ENCODE measurements around the gene CACHD1.
"Not testable (repeated sequence)": the region's sequence is repeated elsewhere in the genome, so short reads cannot be mapped to it uniquely, and the experiment has no call there.

The CACHD1 gene

DNA sequence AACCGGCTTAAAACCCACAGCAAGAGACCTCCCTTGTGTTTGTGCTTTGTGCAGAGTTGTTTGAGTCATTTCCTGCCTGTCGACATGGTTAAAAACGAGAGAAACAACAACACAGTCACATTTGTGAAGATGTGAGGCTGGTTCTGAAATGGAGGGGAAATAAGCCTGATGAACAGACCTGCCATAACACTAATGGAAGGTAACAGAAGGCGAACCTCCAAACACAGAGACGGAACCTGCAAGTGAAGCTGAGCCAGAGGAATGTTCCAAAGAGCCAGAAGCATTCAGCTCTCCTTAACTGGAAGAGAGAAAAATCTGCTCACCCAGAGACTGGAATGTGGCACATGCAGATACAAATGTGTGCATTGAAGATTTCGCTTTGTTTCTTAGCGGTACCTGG is 221.7 kb downstream of the CACHD1 start:
- no peak for DNase-seq (ENCODE audit: low read depth in 3 of 3, low spot score in 1 of 3)

DNA sequence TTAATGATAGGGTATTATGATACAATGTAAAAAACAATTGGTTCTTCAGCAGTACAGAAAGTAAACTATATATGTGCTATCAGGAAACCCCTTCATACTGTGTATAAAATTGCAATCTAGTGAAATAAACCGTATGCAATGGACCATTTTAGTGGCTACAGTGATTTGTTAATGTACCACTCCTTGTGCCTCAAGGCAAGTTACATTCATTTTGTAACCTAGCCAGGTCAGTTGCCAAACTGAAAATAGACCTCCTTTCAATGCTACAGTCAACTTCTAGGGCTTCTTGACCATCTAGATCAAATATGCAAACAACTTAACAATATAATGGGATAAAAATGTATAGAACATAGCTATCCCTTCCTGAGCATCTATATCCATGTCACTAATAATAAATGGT is 223.0 kb downstream of the CACHD1 start:
- no peak for DNase-seq (ENCODE audit: low read depth in 3 of 3, low spot score in 1 of 3)

DNA sequence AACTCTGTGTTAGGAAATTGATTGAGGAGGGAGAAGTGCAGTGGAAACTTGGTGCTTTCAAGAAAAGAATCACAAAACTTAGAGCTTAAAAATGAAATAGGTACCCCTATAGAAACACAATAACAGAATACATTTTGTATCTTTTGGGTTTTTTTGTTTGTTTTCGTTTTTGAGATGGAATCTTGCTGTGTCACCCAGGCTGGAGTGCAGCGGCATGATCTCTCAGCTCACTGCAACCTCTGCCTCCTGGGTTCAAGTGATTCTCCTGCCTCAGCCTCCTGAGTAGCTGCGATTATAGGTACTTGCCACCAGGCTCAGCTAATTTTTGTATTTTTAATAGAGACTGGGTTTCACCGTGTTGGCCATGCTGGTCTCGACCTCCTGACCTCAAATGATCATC is 223.5 kb downstream of the CACHD1 start:
- no peak for DNase-seq (ENCODE audit: low read depth in 3 of 3, low spot score in 1 of 3)

DNA sequence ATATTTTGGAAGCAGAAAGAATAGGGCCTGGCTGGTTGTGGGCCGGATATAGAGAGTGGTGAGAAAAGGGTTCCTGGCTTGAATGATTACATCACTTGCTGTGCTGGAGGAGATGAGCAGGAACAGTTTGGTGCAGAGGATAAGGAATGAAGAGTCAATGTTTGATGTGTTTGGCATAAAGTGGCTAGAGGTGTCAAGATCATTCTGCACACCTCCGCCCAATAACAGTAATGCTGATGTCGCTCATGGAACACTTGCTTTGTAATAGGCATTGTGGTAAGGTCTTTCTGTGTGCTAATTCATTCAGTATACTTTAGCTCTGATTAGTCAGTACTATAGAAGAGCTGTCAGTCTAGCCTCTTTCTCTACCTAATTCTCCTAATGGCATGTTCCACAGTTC is 226.9 kb downstream of the CACHD1 start:
- no peak for DNase-seq (ENCODE audit: low read depth in 3 of 3, low spot score in 1 of 3)

DNA sequence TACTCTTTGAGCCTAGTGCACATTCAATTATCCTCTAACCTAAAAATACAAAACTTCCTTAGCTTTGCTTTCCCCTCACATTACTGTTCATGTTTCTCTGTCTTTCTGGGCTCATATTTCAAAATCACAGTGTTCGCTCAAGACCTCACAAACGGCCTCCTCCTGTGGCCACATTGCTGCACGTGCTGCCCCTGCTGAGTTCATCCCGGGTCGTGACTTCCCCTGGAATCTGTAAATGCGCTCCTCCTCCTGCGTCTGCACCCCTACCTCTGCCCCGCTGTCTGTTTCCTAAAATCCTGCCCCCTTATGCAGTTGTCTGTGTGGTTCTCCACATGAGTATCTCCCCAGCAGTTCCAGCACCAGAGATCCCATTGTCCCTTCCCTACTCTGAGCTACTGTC is 229.4 kb downstream of the CACHD1 start:
- DNase-seq (ENCODE audit: low read depth in 3 of 3, low spot score in 1 of 3): no peak

DNA sequence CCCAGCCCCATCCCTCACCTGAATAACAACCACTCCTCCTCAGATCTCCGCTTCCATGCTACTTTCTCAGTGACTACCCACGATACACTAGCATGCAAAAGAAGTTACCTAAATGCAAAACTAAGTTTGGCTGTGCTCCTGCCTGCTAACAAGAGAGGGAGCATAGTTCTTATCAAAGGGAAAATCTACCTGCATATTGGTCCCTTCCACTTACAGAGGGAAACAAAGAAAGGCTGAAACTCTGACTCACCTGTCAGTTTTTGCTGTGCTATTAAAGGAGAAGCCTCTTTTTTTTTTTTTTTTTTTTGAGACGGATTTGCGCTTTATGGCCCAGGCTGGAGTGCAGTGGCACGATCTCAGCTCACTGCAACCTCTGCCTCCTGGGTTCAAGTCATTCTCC is 231.1 kb downstream of the CACHD1 start:
- DNase-seq (ENCODE audit: low read depth in 3 of 3, low spot score in 1 of 3): no peak

DNA sequence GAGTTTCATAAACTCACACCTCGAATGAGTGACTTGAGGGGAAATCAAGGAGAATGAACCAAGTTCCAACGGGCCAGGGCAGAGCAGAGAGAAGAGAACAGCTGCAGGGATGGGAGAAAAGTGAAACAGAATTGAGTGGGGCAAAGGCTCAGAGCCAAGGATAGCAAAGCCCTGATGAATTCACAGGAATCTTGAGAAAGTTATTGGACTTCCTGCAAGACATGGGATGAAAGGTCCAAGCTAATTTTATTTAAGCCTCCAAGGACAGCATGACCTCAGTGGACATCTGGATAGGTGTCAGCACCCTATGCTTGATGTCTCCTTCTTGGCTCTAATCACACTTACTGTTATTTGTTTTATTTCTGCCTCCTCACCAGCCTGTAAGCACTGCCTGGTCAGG is 232.0 kb downstream of the CACHD1 start:
- DNase-seq (ENCODE audit: low read depth in 3 of 3, low spot score in 1 of 3): no peak

DNA sequence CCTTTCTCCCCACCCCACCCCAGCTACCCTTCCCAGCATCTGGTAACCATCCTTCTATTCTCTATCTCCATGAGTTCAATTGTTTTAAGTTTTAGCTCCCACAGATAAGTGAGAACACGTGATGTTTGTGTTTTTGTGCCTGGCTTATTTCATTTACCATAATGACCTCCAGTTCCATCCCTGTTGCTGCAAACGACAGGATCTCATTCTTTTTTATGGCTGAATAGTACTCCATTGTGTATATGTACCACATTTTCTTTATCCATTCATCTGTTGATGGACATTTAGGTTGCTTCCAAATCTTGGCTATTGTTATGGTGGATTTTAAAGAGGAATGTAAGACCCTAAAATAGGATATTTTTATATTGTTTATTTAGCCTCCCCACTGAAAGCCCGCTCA is 232.7 kb downstream of the CACHD1 start:
- not testable (repeated sequence) for DNase-seq (ENCODE audit: low read depth in 3 of 3, low spot score in 1 of 3)

DNA sequence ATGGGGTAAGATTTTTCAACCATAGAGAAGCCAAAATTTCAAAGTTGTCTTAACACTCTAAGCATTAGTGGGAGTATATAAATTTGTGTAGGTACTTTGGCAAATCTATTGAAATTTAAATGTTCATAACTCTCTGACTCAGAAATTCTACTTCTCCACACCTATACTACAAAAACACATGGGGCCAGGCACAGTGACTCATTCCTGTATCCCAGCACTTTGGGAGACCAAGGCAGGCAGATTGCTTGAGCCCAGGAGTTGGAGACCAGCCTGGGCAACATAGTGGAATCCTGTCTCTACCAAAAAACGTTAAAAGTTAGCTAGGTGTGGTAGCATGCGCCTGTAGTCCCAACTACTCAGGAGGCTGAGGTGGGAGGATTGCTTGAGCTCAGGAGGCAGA is 233.7 kb downstream of the CACHD1 start:
- DNase-seq (ENCODE audit: low read depth in 3 of 3, low spot score in 1 of 3): no peak

DNA sequence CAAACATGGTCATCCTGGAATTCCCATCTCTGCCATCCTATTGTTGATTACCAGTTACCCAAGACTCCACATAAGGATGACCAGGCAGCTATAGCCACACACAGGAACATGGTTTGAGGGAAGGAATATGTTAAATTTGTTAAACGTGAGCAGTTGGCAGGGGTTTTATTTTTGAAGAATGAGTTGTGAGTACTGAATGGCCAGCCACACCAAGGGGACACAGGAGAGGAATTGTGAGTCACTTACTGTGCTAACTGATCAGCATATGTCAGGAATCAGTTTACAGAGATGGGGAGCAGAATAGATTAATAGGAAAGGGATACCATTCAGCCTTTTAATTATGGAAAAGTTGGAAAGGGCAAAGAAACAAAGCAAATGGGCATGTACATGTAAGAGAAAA is 235.7 kb downstream of the CACHD1 start:
- no peak for DNase-seq (ENCODE audit: low read depth in 3 of 3, low spot score in 1 of 3)

DNA sequence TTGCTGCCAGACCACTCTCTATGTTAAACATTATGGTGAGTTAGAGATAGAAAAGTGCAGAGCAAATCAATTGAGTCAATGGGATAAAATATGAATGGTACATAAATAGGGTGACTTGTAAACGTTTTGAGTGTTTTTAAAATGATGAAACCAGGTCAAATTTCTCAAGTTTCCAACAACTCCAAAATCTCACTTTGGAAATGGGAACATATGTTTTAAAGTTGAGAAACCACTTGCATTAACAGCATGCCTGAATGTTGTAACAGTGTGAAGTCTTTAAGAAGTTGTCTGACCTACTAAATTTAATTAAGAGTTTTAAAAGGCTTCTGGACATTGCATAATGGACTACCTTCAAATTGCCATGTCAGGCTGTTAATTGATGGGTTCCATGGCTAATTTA is 241.3 kb downstream of the CACHD1 start:
- DNase-seq (ENCODE audit: low read depth in 3 of 3, low spot score in 1 of 3): no peak

DNA sequence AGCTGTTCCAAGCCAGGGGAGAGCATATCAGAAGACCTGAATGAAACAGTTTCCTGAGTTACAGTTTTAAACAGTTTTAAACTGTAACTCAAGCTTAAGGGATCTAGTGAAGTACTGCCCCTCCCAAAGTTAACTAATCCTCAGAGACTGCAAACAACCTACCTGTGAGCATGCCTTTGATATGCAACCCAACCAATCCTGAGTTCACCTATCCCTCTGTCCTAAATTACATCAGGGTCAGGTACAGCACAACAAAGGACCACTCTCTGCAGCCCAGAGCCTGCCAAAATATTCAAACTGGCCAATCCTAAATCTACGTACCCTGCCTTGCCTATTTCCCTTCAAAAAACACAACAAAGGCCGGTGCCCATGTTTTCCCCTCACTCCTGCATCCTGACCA is 242.1 kb downstream of the CACHD1 start:
- no peak for DNase-seq (ENCODE audit: low read depth in 3 of 3, low spot score in 1 of 3)

DNA sequence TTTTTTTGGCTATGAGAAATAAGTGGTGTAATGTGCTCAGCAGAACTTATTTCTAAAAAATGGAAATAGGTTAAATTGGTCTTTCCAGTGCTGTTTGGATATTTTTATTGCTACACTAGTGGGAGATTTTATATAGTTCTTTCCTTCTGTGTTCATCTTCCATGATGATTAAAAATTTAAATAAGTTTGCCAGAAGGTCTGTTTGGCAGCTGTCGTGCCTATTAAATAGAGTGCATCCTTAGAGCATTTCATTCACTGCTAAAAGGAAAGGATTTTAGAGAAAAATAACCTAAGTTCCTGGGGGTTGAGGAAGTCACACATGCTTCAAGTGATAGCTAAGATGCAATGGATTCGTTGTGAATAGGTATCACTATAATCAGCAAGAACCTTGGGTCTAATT is 245.3 kb downstream of the CACHD1 start:
- DNase-seq (ENCODE audit: low read depth in 3 of 3, low spot score in 1 of 3): no peak

DNA sequence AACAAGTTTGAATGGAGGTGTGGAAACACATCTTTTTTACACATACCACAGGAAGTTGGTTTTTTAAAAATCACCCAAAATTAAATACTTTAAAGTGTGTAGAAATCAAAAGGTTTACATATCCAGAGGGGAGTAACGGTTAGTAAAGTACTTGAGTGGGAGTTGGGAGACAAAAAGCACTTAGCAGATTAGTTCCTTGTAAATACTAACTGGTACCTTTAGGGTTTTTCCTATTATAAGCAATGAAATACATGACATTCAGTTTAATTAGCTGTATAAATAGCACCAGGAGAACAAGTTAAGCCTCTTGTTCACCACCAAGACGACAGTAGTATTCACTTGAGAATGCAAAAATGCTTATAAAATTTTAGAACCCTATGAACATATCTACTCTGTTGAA is 251.2 kb downstream of the CACHD1 start:
- DNase-seq (ENCODE audit: low read depth in 3 of 3, low spot score in 1 of 3): no peak

DNA sequence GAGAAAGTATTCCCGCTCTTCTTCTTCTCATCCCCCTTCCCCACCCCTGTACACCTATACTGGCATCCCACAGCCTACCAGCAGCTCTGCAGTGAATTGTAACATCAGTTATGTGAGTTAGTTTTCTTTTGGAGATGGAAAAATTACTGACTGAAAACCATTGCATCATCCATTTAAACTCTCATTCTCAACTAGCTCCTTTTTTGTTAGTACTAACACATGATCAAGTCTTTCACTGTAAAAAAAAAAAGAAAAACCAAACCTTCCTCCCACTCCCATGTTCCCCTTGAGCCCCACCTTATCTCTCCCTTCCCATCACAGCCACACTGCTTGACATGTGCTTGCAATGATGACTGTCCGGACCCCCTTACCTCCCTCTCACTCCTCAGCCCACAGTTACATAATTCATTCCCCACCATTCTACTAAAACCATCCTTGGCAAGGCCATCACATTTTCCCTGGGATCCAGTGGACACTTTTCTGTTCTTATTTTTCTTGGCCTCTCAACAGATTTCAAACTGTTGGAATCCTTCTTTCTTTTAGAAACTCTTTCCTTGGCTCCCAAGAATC is 251.7 kb downstream of the CACHD1 start:
- no peak for DNase-seq (ENCODE audit: low read depth in 3 of 3, low spot score in 1 of 3)

DNA sequence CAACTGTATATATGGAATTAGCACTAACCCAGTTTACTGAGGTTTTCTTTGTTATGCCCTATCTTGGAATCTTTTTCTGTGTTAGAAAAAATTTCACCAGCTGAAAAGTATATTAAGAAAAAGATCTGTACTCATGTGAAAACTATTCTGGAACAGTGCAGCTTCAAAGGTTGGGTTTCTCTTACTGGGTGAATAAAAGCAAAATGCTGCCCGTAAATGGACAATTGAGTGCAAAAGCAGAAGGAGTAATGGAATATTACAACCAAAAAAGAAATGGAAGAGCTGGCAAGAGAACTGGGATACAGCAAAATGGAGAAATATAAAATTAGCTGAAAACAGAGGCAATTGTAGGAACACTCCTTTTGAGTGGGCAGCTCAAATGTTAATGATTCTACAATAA is 257.9 kb downstream of the CACHD1 start:
- DNase-seq (ENCODE audit: low read depth in 3 of 3, low spot score in 1 of 3): no peak

DNA sequence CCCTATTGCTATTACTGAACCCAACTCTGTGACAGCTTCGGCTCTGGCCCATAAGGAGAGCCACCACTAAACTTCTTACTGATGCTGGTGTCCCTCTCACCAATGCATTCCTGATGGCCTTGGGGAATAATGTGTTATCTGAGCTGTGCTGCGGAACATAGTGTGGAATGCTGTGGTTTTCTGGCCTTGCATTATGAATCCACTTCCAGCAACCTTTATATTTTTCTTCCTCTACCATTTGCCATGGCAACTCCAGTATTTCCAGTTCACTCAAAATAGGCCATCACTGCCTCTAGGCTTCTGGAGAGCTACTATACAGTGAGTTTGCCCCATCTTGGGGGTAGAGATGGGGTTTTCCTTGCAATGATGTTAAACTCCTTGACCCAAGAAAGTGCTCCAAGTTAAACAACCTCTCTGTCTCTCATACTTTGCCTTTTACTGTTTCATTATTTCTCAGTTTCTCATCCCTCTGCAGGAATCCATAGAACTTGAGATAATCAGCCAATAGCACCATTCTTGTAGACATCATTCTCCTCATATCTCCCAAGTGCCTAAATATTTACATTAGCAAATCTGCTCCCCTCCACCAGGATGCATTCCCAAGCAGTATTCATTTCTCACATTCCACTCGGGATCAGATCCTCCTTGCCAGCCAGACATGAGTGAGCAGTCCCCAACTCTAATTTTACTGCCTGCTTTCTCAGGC is 263.8 kb downstream of the CACHD1 start:
- no peak for DNase-seq (ENCODE audit: low read depth in 3 of 3, low spot score in 1 of 3)

DNA sequence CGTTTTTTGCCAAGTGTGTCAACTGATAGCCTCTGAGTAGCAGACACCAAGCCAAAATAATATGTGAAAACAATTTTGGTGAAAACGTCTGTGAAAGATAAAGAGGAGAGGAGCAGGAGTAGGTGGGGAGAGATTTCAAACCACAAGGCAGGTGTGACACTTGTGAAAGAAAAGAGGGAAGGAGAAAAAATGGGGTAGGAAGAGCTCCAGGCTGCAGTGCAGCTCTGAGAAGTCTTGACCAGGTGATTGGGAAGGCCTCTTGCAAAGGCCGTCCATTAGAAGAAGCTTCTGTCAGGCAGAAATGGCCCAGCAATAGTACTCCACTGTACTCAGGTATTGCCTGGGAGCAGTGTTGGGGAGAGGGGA is 264.3 kb downstream of the CACHD1 start:
- no peak for DNase-seq (ENCODE audit: low read depth in 3 of 3, low spot score in 1 of 3)

DNA sequence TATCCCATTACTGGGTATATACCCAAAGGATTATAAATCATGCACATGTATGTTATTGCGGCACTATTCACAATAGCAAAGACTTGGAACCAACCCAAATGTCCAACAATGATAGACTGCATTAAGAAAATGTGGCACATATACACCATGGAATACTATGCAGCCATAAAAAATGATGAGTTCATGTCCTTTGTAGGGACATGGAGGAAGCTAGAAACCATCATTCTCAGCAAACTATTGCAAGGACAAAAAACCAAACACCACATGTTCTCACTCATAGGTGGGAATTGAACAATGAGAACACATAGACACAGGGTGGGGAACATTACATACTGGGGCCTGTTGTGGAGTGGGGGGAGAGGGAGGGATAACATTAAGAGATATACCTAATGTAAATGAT is 270.8 kb downstream of the CACHD1 start:
- not testable (repeated sequence) for DNase-seq (ENCODE audit: low read depth in 3 of 3, low spot score in 1 of 3)
